ENCODE data around the gene STYX.

Gene STYX
- 45.4 to 69.2 (median 61.0) reads per million in 4 experiments for total RNA-seq

GRCh38 chr14:52729925-52730708 is at the start of gene STYX:
Gene STYX (plus strand): TSS chr14:52730166. CDS start chr14:52730475, 309 bp downstream.
- DNase-seq, result peak; percentile 97

GRCh38 chr14:52683985-52684520 is 45.9 kb upstream of the STYX start:
- no peak for DNase-seq

GRCh38 chr14:52686176-52686575 is 43.8 kb upstream of the STYX start:
- no peak for DNase-seq

DNA sequence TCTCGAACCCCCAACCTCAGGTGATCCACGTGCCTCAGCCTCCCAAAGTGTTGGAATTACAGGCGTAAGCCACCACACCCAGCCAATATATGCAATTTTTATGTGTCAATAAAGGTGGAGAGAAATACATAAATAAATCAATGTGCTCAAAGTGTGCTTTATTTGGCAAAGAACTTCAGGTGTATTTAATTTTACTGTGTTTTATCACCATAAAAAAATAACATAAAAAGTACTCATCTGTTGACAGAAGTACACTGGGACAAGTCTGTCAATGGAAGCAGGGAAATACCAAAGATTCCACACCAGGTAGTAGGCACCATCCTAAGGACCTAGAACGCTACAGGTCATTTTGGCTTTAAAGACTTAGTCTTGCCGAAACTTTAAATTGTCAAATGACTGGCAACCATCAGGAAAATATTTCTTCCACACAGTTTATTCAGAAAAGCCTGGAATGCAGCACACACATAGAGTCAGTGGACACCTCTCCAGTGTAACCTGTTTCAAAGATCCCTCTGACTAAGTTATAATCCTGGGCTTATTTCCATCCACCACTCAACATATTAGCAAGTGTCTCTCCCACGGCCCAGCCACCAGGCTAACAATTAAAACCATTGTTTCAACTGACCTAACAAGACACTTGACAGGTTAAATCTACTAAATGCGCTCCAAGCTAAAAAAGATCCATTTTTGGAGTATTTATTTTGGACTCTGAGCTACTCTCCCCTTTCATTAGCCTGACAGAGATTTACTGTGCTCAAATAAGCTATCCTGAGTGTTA is 38.8 kb upstream of the STYX start:
- DNase-seq, result no peak

- no peak for DNase-seq
Measured at GRCh38 chr14:52692248-52692962, 37.6 kb upstream of the STYX start.

DNA sequence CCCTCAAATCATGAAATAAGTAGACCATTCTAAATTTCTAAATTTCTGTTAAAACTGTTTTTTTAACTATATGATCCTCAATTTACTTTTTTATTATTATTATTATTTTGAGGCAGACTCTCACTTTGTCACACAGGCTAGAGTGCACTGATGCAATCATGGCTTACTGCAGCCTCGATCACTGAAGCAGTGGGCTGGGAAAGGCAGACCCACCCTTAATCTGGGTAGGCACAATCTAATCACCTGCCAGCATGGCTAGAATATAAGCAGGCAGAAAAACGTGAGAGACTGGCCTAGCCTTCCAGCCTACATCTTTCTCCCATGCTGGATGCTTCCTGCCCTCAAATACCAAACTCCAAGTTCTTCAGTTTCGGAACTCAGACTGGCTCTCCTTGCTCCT is 36.9 kb upstream of the STYX start:
- no peak for DNase-seq

DNA sequence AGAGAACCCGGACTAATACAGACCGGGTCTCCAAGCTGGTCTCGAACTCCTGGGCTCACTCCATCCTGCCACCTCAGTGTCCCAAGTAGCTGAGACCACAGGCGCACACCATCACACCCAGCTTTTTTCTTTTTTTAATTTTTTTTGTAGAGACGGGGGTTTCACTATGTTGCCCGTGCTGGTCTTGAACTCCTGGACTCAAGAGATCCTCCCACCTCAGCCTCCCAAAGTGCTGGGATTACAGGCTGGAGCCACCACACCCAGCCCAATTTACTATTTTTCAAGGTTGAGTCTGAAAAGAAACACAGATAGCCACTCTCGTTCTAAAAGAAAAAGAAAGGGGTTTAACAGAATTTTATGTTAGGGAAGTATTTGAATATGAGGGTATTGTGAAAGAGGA is 36.4 kb upstream of the STYX start:
- no peak for DNase-seq

- peak; percentile 18 for DNase-seq
Measured at GRCh38 chr14:52694761-52695480, 35.0 kb upstream of the STYX start.

DNA sequence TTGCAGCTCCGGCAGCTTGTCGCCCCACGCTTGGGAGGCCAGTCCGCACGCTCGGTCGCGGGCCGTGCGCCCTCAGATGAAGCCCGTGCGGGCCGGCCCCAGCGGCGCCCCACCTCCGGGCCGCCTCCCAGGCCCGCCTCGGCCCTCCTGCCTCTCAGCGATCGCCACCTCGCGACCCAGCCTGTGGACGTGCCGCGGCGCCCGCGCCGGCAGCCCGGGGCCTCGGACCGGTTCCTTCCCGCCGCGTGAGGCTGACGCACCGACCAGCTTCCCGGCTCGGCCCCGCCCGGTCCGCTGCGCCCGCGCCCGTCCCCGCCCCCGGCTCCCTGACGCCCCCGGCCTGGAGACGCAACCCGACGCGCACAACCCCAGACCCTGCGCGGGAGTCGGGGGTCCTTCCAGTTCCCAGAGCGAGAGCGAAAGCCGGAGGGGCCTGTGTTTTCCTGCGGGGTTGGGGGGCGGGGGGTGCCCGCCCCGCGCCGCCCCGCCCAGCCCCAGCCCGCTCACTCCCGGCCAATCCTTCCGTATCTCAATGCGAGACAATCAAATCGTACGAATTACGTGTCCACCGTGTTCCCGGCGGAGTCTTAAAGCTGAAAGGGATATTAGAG is 34.4 kb upstream of the STYX start, which contains the start of gene ERO1A:
Gene ERO1A (minus strand): TSS at position 78 of the 611 bp plus-strand sequence. CDS start 77 bp downstream, at position 1.
- peak; percentile 34 for DNase-seq

- DNase-seq, result no peak
Measured at GRCh38 chr14:52700701-52701172, 29.2 kb upstream of the STYX start.

GRCh38 chr14:52701223-52701622 is 28.7 kb upstream of the STYX start:
- no peak for DNase-seq

DNA sequence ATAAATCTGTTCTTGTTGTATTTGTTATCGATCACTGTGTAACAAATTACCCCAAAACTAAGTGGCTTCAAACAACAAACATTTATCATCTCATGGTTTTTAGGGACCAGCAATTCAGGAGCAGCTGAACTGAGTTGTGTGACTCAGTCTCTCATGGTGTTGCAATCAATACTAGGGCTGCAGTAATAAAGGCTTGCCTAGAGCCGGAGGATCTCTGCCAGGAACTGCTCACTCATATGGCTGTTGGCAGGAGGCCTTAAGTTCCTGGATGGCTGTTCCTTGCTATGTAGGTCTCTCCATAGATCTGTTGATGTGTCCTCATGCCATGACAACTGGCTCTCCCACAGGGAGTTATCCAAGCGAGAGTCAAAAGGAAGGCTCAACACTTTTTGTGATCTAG is 26.7 kb upstream of the STYX start:
- DNase-seq, result no peak

- DNase-seq, result no peak
Measured at GRCh38 chr14:52703664-52704063, 26.3 kb upstream of the STYX start.

GRCh38 chr14:52706286-52706685 is 23.7 kb upstream of the STYX start:
- DNase-seq, result no peak

DNA sequence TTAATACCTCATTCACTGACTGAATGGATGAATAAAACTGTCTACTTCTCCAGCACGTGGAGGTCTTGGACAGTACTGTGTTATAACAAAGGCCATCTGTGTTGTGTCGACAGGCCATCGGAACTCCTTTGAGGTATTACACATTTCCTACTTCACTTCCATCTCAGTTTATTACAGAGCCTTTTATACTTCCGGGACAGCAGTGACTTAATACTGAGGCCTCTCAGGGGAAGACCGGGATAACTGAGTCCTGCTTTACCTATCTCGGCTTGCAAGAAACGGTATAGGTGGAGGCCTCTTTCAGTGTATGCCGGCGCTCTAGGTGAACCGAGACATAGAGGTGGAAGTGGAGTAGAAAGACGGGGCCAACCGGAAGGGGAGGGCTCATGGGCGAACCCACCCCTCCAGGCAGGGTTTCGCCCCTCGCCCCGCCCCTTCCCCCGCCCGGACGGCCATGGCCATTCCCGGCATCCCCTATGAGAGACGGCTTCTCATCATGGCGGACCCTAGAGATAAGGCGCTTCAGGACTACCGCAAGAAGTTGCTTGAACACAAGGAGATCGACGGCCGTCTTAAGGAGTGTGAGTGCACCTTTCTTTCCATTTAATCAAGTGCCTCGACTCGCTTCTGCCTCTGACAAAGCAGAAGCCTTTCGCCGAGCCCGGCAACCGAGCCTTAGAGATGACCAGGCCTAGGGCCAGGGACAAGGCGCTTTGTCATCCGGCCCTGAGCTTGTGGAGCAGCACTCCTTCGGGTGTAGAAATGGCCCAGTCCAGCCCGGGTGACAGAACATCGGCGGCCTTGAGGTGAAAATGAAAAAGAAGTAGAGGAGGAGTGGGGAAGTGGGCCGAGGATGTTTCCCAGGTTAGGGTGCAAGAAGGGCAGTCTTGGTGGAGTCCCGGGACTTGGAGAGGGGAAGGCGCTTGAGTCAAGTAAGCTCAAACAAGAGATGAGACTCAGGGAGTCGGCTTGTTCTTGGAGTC is 23.0 kb upstream of the STYX start, which contains the start of gene PSMC6:
Gene PSMC6 (plus strand): TSS at position 477 of the 983 bp plus-strand sequence. CDS start 20 bp downstream, at position 497.
- DNase-seq, result peak; percentile 89

- DNase-seq, result no peak
Measured at GRCh38 chr14:52711666-52712065, 18.3 kb upstream of the STYX start.

- no peak for DNase-seq
Measured at GRCh38 chr14:52716155-52716554, 13.8 kb upstream of the STYX start.

DNA sequence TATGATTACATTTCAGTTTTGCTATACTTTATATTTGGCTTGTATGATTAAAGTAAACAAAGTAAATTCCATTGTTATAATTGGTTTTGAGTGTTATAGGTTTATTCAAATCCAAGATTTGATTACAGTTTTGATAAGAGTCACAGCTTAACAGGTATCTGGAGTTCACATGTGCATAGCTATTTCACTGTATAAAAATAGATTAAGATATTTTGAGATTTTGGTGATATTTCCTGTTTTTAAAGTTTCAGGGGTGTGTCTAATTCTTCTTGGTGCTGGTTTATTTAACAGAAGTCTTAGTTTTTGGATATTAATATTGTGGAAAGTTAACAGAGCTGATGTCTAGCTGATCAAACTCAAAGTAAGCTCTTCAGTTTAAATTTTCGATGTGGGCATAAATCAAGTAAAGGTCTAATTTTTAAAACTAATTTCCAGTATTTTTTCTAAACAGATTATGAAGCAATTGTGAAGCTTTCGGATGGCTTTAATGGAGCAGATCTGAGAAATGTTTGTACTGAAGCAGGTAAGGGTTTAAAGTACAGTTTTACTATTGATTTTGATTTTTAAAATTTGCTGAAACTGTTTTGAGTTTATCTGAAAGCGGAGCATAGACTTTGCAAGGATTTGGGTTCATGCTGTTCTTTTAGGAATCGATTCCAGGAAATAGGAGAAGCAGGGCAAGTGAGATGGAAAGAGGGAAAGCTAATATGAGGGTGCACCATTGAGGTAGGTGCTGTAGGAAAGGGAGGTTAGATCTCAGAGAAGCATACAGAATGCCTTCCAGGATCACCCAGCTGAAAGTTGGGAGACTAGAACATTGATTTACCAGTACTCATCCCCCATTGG is 6.2 kb upstream of the STYX start:
- no peak for DNase-seq

GRCh38 chr14:52724360-52724644 is 5.7 kb upstream of the STYX start:
- no peak for DNase-seq

Measured in effector CD8-positive, alpha-beta T cell (primary cell).